GM19035 (cell line): ENCODE results near the gene PTPN3.
"Not testable (repeated sequence)": the region's sequence is repeated elsewhere in the genome, so short reads cannot be mapped to it uniquely, and the experiment has no call there.

ENCODE experiments used
- ATAC-seq: cut with Tn5 transposase; IDR thresholded peaks from one replicate; pipeline ENCODE4 v1.9.1; 2021; ENCODE audit not compliant: unreplicated experiment

The PTPN3 gene, protein sequence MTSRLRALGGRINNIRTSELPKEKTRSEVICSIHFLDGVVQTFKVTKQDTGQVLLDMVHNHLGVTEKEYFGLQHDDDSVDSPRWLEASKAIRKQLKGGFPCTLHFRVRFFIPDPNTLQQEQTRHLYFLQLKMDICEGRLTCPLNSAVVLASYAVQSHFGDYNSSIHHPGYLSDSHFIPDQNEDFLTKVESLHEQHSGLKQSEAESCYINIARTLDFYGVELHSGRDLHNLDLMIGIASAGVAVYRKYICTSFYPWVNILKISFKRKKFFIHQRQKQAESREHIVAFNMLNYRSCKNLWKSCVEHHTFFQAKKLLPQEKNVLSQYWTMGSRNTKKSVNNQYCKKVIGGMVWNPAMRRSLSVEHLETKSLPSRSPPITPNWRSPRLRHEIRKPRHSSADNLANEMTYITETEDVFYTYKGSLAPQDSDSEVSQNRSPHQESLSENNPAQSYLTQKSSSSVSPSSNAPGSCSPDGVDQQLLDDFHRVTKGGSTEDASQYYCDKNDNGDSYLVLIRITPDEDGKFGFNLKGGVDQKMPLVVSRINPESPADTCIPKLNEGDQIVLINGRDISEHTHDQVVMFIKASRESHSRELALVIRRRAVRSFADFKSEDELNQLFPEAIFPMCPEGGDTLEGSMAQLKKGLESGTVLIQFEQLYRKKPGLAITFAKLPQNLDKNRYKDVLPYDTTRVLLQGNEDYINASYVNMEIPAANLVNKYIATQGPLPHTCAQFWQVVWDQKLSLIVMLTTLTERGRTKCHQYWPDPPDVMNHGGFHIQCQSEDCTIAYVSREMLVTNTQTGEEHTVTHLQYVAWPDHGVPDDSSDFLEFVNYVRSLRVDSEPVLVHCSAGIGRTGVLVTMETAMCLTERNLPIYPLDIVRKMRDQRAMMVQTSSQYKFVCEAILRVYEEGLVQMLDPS

GRCh38 chr9:109498195-109499092 is at the start of gene PTPN3:
Gene PTPN3, minus strand, starts transcription at chr9:109498307. Its CDS starts 34,873 bp downstream, at chr9:109463434.
- ATAC-seq = no peak

- ATAC-seq = not testable (repeated sequence)
Measured at GRCh38 chr9:109544954-109545353, 46.8 kb upstream of the PTPN3 start.

- no peak for ATAC-seq
Measured at GRCh38 chr9:109542922-109543321, 44.8 kb upstream of the PTPN3 start.

DNA sequence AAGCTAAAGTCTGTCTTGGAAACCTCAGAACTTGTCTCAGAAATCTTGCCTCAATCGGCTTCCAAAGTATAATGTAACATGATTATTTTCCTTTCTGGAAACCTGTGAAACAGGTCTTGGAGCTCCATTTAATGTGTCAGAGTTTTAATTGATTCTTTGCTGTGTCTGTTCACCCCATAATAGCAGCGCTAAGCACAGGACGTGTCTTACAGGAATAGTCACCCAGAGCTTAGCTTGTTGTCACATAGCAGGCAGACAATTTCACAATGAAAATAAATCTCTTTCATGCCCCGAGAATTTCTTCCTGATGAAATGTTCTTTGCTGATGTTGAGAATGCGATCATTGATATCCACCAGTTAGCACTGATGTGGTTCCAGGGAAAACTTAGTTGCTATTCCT is 40.2 kb upstream of the PTPN3 start:
- ATAC-seq = no peak

DNA sequence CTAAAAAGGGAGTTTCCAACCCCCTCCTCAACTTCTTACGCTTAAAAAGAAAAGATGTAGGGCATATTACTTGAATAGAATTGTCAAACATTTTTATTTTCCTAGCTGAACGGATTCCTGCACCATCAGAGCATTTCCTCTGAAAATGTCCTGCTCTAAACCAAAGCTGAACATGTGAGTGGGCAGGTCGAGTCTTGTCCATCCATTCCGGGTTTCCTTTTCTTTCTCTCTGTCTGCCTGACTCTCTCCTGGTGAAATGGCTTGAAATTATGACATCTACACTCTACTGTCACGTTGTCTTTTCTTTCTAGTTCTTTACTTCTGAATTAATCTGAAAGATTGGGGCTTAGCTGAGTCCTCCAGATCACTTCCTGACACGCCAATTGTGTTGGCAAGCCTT is 39.2 kb upstream of the PTPN3 start:
- ATAC-seq = no peak

DNA sequence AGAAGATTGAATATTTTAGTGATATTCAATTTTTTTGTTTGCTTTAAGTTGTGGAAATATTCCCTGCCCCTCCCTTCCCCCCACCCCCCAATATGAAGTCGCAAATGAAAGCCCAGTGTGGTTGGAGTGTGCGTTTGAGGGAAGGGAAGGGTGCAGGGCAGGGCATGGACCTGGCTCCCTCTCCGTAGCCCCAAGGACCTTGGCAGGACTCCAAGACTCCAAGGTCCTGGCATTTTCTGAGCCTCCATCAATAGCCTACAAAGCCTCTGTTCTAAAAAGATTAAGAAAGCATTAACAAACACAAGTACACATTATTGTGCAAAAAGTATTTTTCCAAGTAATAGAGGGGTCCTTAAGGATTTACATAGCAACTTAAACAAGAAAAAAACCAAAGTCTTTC is 38.8 kb upstream of the PTPN3 start:
- ATAC-seq = no peak

GRCh38 chr9:109535365-109535764 is 37.3 kb upstream of the PTPN3 start:
- no peak for ATAC-seq

DNA sequence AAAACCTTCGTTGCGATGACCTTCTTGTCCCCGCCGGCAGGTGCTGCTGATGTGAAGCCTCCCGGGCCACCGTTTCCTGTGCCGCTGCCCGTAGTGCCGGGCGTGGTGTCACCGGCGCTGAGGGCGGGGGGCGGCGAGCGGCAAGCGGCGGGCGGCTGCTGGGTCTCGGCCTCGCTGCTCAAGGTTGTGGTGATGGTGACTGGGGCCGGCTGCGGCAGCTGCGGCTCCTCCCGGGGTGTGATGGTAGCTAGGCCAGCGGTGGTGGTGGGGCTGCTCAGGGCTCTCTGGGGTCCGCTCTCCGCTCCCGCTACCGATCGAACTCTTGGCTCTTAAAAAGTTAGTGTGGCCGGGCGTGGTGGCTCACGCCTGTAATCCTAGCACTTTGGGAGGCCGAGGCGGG is 36.0 kb upstream of the PTPN3 start:
- ATAC-seq = no peak

DNA sequence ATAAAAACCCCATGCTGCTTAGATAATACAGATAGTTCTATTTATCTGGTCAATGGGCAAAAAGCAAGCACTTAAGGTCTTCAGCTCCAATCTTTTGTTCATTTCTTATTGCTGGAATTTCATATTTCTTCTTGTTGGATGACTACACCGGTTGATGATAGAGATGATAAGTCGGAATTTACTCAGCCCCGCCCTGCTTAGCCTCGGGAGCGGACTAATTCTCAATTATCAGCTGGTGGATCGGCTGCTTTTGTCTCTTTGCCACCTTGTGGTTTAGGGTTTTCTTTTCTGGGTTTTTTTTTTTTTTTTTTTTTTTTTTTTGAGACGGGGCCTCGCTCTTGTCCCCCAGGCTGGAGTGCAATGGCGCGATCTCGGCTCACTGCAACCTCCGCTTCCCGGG is 34.5 kb upstream of the PTPN3 start:
- not testable (repeated sequence) for ATAC-seq

DNA sequence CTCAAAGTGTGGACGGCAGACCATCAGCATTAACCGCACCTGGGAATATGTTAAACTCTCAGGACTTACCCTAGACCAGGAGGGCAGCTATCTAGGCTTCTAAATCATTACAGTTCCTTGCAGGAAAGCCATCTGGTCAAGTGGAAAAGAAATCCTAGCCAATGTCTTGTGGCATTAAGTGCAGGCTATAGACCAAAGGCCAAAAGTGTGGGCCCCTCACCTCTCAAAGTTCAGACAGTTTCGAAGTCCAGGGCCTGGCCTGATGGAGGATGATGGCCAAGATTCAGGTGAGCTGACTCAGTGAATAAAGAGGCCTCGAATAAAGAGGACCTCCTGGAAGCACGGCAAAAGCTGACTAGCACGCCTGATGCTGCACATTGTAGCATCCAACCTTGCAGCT is 24.0 kb upstream of the PTPN3 start:
- ATAC-seq = no peak

GRCh38 chr9:109520475-109521132 is 22.5 kb upstream of the PTPN3 start:
- ATAC-seq = peak; percentile 81

GRCh38 chr9:109519366-109519765 is 21.3 kb upstream of the PTPN3 start:
- no peak for ATAC-seq

DNA sequence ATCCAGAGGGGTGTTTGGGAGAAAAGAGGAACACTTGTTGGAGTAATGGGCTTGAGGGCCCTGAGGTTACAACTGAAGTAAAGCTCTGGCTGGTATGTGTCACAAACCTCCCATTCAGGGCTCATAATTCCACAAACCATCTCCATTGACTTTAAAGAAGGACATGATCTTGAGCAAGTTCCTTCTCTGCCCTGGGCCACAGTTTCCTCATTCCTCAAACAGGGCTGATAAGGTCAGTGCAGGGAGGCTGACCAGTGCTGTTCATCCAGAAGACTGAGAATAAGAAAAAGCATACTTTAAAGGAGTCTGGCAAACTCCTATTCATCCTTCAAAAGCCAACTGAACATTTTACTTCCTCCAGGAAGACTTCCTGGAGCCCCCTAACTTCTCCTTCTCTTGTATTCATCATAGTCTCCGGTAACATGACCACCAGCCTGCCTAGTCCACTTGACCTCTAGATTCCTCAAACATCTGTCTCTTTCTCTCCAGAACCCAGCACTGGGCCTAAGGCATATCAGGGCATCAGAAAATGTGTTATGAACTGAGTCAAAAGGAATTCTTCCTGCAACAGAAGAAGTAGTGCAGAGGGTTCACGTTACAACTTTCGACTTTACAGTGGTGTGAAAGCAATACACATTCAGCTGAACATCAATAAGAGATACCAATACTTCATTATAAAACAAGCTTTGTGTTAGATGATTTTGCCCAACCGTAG is 20.7 kb upstream of the PTPN3 start:
- ATAC-seq = no peak

GRCh38 chr9:109517901-109518377 is 19.8 kb upstream of the PTPN3 start:
- ATAC-seq = no peak

DNA sequence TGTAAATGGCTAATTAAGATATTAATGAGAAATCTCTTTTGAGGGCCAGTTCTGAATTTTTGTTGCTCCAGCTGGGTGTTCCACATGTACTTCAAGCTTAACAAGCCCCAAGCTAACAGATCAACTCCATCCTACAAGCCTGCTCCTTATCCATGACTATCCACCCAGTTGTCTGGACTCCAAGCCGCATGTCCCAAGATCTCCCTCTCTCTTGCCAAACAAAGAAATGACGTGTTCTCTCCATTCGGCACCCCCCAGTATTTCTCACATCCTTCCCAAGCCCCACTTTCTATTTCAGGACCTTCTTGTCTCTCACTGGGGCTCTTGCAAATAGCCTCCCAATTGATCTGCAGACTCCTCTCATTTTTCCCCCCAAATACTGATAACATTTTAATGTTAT is 15.8 kb upstream of the PTPN3 start:
- no peak for ATAC-seq

- no peak for ATAC-seq
Measured at GRCh38 chr9:109512170-109512756, 14.2 kb upstream of the PTPN3 start.

DNA sequence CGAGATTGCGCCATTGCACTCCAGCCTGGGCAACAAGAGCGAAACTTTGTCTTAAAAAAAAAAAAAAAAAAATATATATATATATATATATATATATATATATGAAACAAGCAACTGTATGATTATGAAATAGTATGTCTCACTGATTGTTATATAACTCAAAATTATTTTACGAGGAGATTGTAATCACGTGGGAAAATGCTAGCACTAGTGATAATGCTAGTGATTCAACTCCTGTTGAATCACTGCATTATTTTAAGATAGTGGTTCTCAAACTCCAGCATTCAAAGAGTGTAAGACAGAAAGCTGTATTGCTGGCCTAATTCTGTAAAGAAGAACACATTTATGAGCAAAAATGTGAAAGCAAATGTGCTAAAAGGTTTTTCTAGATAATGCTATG is 12.4 kb upstream of the PTPN3 start:
- no peak for ATAC-seq

- not testable (repeated sequence) for ATAC-seq
Measured at GRCh38 chr9:109510042-109510441, 11.9 kb upstream of the PTPN3 start.

DNA sequence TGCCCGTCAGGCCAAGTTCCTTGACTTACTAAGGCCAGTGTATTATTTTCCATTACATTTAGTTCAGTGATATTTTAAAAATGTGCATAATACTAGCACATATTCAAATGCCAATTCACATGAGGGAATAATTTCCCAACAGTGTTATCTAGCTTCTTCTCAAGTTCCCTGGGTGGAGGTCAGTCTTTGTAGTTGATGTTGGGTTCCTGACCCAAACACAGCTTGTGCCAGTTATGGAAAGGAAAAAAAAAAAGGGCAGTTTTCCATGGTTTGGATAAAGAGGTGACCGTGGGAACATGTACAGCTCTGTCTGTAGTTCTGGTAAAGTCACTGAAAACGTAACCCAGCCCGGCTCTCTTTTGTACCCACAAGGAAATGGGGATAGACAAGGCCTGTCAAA is 11.5 kb upstream of the PTPN3 start:
- no peak for ATAC-seq
